Thoracic aorta (tissue), 2 donors: Measurements from ENCODE around the gene CD2. TPM values are rescaled to one million over a fixed set of nuclear protein-coding genes. Genes with fewer than 3 reads are reported as not detected.

Experiments used
- ATAC-seq: fragments of 150-250 bp; one replicate; pipeline ENCODE4 v1.8.0; 2017; ENCODE audit warnings: low read depth; ENCODE audit not compliant: insufficient number of reproducible peaks, low FRiP score
- DNase-seq: peaks from one replicate; pipeline ENCODE4 v3.0.0-alpha.2; 2020; ENCODE audit warnings: low spot score
- H3K27ac ChIP-seq, 2 donors: fragments of 200-600 bp; sonication (generic); 1 replicate in 1 of 2; 2 replicates in 1 of 2; pipeline ENCODE4 v1.5.1; 2016; ENCODE audit warnings: mild to moderate bottlenecking in 2 of 2, moderate library complexity in 2 of 2
- H3K27me3 ChIP-seq: fragments of 200-600 bp; sonication (generic); replicated peaks from 2 replicates; pipeline ENCODE4 v1.6.0; 2016; ENCODE audit warnings: mild to moderate bottlenecking; ENCODE audit not compliant: insufficient read depth
- H3K36me3 ChIP-seq: fragments of 200-600 bp; sonication (generic); one replicate; pipeline ENCODE4 v1.5.1; 2016
- H3K4me1 ChIP-seq, 2 donors: fragments of 200-600 bp; sonication (generic); 1 replicate in 1 of 2; 2 replicates in 1 of 2; pipeline versions ENCODE4 v1.5.1 to v1.6.0; 2016; ENCODE audit warnings: low read depth in 2 of 2, mild to moderate bottlenecking in 1 of 2; ENCODE audit not compliant: control insufficient read depth in 1 of 2
- H3K4me3 ChIP-seq: fragments of 200-600 bp; sonication (generic); 2 replicates; pipeline ENCODE4 v1.5.1; 2016; ENCODE audit warnings: mild to moderate bottlenecking
- H3K9me3 ChIP-seq: fragments of 200-600 bp; sonication (generic); 2 replicates; pipeline ENCODE4 v1.5.1; 2016
- CTCF ChIP-seq: fragments of 200-600 bp; sonication (generic); IDR thresholded peaks from one replicate; pipeline ENCODE4 v1.5.1; 2019; ENCODE audit warnings: antibody characterized with exemption
- total RNA-seq, 2 donors: library from RNA; depleted of rRNA; stranded (reverse); fragments of >200 nt; gene quantifications; one replicate each; pipeline versions ENCODE4 v1.1.0 to v1.2.3, GENCODE V29; 2016

Gene CD2
- total RNA-seq, 2 donors from 2014 or later = 1.4 to 3.0 TPM

GRCh38 chr1:116738673-116739370 is 15.4 kb upstream of the CD2 start:
- DNase-seq (no peak), ATAC-seq (no peak)
- Histone ChIP-seq H3K4me3 (no peak overlapping the region), H3K27ac (no peak overlapping the region), H3K9me3 (peaks cover 13% of the 10 kb centered on the region), H3K4me1 (peaks cover 0 to 4% of the 10 kb centered on the region in 2 donors), H3K36me3 (no peaks in the 10 kb centered on the region), H3K27me3 (no peaks in the 10 kb centered on the region)
- no peak for TF ChIP-seq CTCF

GRCh38 chr1:116739371-116740012 is 14.7 kb upstream of the CD2 start:
- no peak overlapping the region for H3K27ac ChIP-seq
- no peaks in the 10 kb centered on the region for H3K27me3 ChIP-seq
- DNase-seq = no peak
- H3K4me1 ChIP-seq = peaks cover 0 to 4% of the 10 kb centered on the region in 2 donors
- no peak for TF ChIP-seq CTCF
- no peak for ATAC-seq
- H3K9me3 ChIP-seq = peaks cover 17% of the 10 kb centered on the region
- no peak overlapping the region for H3K4me3 ChIP-seq
- H3K36me3 ChIP-seq = no peaks in the 10 kb centered on the region

GRCh38 chr1:116740296-116740695 is 13.9 kb upstream of the CD2 start:
- H3K4me1 ChIP-seq = peaks cover 0 to 4% of the 10 kb centered on the region in 2 donors
- peaks cover 23% of the 10 kb centered on the region for H3K9me3 ChIP-seq
- no peak for DNase-seq
- H3K27me3 ChIP-seq = no peaks in the 10 kb centered on the region
- H3K27ac ChIP-seq = no peak overlapping the region
- no peak for TF ChIP-seq CTCF
- H3K4me3 ChIP-seq = no peak overlapping the region
- H3K36me3 ChIP-seq = no peaks in the 10 kb centered on the region
- ATAC-seq = no peak

GRCh38 chr1:116740746-116741145 is 13.5 kb upstream of the CD2 start:
- DNase-seq = no peak
- no peak for ATAC-seq
- Histone ChIP-seq H3K4me1 (peaks cover 0 to 4% of the 10 kb centered on the region in 2 donors), H3K27ac (no peak overlapping the region), H3K4me3 (no peak overlapping the region), H3K9me3 (peaks cover 23% of the 10 kb centered on the region), H3K36me3 (no peaks in the 10 kb centered on the region), H3K27me3 (no peaks in the 10 kb centered on the region)
- TF ChIP-seq CTCF = no peak

- ATAC-seq = no peak
- Histone ChIP-seq H3K4me3 (no peak overlapping the region), H3K9me3 (peaks cover 25% of the 10 kb centered on the region), H3K4me1 (peaks cover 0 to 4% of the 10 kb centered on the region in 2 donors), H3K36me3 (no peaks in the 10 kb centered on the region), H3K27ac (no peak overlapping the region), H3K27me3 (no peaks in the 10 kb centered on the region)
- DNase-seq = no peak
- no peak for TF ChIP-seq CTCF
These were observed 12.2 kb upstream of the CD2 start for GRCh38 chr1:116741836-116742565.
